Hepatocyte (in vitro differentiated cells): ENCODE data around the gene GPR142.

Experiments
- EZH2 ChIP-seq: fragments of 200-600 bp; sonication (generic); IDR thresholded peaks from 2 replicates; pipeline ENCODE4 v1.6.1; 2016; ENCODE audit warnings: antibody characterized with exemption, mild to moderate bottlenecking, borderline replicate concordance
- EZH2phosphoT487 ChIP-seq: fragments of 200-600 bp; sonication (generic); IDR thresholded peaks from one replicate; pipeline ENCODE4 v1.6.1; 2018; ENCODE audit warnings: antibody characterized with exemption, mild to moderate bottlenecking, low read depth, moderate library complexity; ENCODE audit not compliant: unreplicated experiment, severe bottlenecking
- TF ChIP-seq, protein P1 (sequence below): fragments of 200-600 bp; sonication (generic); IDR thresholded peaks from 2 replicates; pipeline ENCODE4 v1.5.1; 2016; ENCODE audit warnings: antibody characterized with exemption, mild to moderate bottlenecking; ENCODE audit not compliant: poor library complexity

DNA sequence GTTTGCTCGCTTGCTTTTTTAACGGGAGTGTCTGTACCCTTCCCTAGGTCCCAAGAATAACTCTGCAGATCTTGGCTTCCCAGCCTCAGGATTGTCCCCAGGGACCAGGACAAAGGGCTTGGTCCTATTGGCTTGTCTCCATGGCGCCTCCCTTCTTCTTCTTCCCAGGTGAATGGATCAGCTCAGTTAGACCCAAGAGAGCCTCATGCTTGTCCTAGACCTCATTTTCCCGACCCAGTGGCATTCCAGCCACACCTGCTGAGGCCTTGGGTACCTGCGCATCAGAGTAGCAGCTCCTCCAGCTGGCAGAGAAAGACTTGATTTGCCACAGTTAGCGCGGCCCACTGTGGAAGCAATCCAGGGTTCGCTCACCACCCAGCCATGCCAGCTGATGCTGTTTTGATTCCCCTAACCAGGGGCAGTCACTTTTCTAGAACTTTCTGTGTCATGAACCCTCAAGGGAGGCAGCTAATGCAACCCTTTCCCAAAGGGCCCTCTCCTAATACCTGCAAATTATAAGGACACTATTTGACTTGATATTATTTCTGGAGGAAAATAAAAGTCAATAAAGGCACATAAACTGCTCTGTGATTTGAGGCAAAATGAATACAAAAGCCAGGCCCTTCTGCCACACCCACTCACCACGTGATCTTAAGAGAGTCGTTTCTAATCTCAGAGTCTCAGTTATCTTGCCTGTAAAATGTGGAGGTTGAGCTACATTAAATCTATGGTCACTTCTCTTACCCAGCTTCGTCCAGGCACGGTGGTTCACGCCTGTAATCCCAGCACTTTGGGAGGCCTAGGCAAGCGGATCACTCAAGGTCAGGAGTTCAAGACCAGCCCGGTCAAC, 13.9 kb downstream of the GPR142 start:
- TF ChIP-seq, protein P1, sequence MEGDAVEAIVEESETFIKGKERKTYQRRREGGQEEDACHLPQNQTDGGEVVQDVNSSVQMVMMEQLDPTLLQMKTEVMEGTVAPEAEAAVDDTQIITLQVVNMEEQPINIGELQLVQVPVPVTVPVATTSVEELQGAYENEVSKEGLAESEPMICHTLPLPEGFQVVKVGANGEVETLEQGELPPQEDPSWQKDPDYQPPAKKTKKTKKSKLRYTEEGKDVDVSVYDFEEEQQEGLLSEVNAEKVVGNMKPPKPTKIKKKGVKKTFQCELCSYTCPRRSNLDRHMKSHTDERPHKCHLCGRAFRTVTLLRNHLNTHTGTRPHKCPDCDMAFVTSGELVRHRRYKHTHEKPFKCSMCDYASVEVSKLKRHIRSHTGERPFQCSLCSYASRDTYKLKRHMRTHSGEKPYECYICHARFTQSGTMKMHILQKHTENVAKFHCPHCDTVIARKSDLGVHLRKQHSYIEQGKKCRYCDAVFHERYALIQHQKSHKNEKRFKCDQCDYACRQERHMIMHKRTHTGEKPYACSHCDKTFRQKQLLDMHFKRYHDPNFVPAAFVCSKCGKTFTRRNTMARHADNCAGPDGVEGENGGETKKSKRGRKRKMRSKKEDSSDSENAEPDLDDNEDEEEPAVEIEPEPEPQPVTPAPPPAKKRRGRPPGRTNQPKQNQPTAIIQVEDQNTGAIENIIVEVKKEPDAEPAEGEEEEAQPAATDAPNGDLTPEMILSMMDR, result no peak
- TF ChIP-seq EZH2phosphoT487, result no peak
- TF ChIP-seq EZH2, result no peak
